Measurements from ENCODE around the gene PRKCB.
"Not testable (repeated sequence)": the region's sequence is repeated elsewhere in the genome, so short reads cannot be mapped to it uniquely, and the experiment has no call there.

Gene PRKCB

DNA sequence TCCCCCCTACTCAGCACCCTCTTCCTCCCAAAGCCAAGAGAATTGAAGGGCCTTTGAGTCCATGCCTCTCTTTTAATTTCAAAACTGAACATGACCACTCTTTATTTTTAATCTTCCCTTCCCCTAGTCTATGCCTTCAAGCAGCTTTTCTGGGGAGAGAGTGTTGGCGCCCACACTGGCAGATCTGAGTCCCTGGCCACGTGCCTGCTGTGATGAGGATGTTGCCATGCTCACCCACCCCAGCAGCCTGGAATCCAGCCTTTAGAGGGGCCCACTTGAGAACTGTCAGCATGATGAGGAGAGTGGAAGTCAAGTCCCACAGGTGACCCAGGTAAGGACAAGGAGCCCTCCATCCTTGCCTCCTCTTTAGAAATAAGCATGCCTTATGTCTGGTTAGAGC is 400.0 kb downstream of the PRKCB start:
- H3K4me1 ChIP-seq (ENCODE audit: control insufficient read depth in 1 of 2, insufficient read depth in 1 of 2, low read depth in 1 of 2, low read length in 1 of 2), result no peaks in the 10 kb centered on the region
- no peaks in the 10 kb centered on the region for H3K36me3 ChIP-seq
- no peak overlapping the region for H3K27ac ChIP-seq
- TF ChIP-seq, protein P1, sequence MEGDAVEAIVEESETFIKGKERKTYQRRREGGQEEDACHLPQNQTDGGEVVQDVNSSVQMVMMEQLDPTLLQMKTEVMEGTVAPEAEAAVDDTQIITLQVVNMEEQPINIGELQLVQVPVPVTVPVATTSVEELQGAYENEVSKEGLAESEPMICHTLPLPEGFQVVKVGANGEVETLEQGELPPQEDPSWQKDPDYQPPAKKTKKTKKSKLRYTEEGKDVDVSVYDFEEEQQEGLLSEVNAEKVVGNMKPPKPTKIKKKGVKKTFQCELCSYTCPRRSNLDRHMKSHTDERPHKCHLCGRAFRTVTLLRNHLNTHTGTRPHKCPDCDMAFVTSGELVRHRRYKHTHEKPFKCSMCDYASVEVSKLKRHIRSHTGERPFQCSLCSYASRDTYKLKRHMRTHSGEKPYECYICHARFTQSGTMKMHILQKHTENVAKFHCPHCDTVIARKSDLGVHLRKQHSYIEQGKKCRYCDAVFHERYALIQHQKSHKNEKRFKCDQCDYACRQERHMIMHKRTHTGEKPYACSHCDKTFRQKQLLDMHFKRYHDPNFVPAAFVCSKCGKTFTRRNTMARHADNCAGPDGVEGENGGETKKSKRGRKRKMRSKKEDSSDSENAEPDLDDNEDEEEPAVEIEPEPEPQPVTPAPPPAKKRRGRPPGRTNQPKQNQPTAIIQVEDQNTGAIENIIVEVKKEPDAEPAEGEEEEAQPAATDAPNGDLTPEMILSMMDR (IDR thresholded peaks at IDR 0.05), result no peak
- peaks cover 14% of the 10 kb centered on the region for H3K27me3 ChIP-seq
- H3K9me3 ChIP-seq, result no peaks in the 10 kb centered on the region
- H3K4me3 ChIP-seq (ENCODE audit: low read depth in 1 of 2, low read length in 1 of 2), result no peak overlapping the region

DNA sequence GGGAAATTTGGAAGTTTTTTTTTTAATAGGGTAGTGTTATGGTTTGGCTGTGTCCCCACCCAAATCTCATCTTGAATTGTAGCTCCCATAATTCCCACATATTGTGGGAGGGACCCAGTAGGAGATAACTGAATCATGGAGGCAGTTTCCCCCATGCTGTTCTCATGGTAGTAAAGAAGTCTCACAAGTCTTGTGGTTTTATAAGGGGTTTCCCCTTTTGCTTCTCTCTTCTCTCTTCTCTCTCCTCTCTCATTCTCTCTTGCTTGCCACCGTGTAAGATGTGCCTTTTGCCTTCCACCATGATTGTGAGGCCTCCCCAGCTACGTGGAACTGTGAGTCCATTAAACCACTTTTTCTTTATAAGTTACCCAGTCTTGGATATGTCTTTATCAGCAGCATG is 403.1 kb downstream of the PRKCB start:
- H3K27ac ChIP-seq, result not testable (repeated sequence)
- H3K27me3 ChIP-seq, result peaks cover 12% of the 10 kb centered on the region

DNA sequence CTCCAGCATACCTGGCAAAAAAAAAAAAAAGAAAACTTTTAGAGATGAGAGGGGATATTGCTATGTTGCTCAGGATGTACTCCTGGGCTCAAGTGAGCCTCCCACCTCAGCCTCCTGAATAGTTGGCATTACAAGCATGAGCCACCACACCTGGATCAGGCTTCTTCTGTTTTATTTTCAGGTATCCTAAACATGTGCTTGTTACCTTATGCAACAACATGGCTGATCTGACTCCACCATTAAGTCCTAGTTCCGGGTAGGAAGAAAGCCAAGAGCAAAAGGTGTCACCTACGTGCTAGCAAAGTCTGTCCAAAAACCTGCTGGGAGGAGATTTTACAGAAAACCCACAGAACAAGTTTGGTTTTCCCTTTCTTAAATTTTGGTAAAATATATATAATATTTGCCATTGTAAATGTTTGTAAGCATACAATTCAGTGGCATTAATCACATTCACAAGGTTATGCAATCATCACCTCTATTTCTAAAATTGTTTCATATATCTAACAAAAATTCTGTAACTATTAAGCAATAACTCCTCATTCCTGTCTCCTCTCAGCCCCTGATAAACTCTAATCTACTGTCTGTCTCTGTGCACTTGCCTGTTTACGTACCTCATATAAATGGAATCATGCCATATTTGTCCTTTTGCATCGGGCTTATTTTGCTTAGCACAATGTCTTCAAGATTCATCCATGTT is 411.3 kb downstream of the PRKCB start:
- no peaks in the 10 kb centered on the region for H3K4me1 ChIP-seq (ENCODE audit: control insufficient read depth in 1 of 2, insufficient read depth in 1 of 2, low read depth in 1 of 2, low read length in 1 of 2)
- TF ChIP-seq, protein P1 (IDR thresholded peaks at IDR 0.05), result no peak
- peaks cover 36% of the 10 kb centered on the region for H3K27me3 ChIP-seq
- H3K9me3 ChIP-seq, result no peaks in the 10 kb centered on the region
- no peak overlapping the region for H3K4me3 ChIP-seq (ENCODE audit: low read depth in 1 of 2, low read length in 1 of 2)
- H3K27ac ChIP-seq, result no peak overlapping the region
- H3K36me3 ChIP-seq, result no peaks in the 10 kb centered on the region

More for the DNA sequence above, 403.1 kb downstream of the PRKCB start:
- H3K36me3 ChIP-seq; H3K4me3 ChIP-seq (ENCODE audit: low read depth in 1 of 2, low read length in 1 of 2); H3K9me3 ChIP-seq; H3K4me1 ChIP-seq (ENCODE audit: control insufficient read depth in 1 of 2, insufficient read depth in 1 of 2, low read depth in 1 of 2, low read length in 1 of 2): not testable (repeated sequence)

DNA sequence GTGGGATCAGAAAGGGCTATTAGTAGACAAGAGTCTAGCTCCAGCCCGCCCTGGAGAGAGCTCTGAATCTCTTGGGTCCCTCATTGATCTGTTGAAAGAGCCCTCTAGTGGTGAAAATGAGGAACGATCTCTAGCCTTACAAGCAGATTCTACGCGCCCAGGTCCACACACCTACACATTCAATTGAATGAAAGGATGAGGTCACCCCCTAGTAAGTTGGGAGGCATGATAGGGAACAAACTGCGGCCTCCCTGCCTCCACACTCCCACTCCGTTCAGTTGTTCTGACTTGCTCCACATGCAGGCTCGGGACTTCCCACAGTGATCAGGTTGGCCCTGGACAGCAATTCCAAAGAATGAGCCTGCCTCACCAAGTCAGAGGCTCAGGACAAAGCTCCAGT is 417.4 kb downstream of the PRKCB start:
- TF ChIP-seq, protein P1 (IDR thresholded peaks at IDR 0.05), result peak; percentile 38
- Histone ChIP-seq H3K4me3 (ENCODE audit: low read depth in 1 of 2, low read length in 1 of 2) (no peak overlapping the region), H3K4me1 (ENCODE audit: control insufficient read depth in 1 of 2, insufficient read depth in 1 of 2, low read depth in 1 of 2, low read length in 1 of 2) (no peaks in the 10 kb centered on the region), H3K36me3 (no peaks in the 10 kb centered on the region), H3K27me3 (peaks cover 68% of the 10 kb centered on the region), H3K9me3 (no peaks in the 10 kb centered on the region), H3K27ac (no peak overlapping the region)

DNA sequence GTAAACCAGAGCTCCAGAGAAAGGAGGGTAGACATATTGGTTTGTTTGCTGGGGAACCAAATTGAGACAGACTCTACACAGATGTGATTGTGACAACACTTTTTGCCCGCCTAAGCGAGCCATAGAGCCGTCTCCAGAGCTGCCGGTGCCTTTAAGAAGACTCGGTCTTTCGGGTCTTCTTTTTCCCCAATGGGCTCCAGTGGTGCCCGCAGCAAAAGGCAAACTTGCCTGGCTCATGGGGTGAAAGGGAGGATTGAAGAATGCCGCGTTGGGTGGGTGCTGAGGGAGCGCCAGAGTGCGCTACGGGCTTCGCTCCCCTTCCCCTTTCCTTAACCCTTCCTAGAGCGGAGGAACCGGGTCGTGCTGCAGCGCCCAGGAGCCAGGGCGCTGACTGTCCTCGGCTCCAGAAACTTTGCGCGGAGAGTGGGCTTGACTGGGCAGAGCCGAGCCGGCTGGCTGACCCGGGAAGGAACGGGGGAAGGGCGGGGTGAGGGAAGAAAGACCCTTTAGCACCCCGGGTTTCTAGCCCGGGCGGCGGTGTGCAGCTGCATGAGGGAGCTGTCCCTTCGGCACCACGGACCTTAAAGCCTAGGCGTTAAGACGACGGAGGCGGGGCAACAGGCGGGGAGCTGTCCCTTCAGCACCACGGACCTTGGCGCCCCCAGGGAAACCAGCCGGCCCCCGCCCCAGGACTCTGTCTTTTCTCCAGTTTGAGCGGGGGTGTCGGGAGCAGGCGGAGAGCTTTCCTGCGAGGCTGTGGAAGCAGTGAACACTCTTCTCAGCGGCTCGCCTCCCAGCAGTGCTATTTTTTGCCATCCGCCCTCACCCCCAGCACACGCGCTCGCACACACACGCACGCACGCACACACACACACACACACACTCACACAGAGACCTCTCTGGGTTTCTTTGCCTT is 419.9 kb downstream of the PRKCB start, which contains the start of gene CACNG3:
Gene CACNG3, plus strand, starts transcription at position 880 of the 916 bp plus-strand sequence. CDS start 420 bp downstream, outside the sequence.
- TF ChIP-seq, protein P1 (IDR thresholded peaks at IDR 0.05), result no peak
- Histone ChIP-seq H3K9me3 (no peaks in the 10 kb centered on the region), H3K4me1 (ENCODE audit: control insufficient read depth in 1 of 2, insufficient read depth in 1 of 2, low read depth in 1 of 2, low read length in 1 of 2) (no peaks in the 10 kb centered on the region), H3K27ac (no peak within 1 kb of the TSS), H3K36me3 (no peaks in the 10 kb centered on the region), H3K4me3 (ENCODE audit: low read depth in 1 of 2, low read length in 1 of 2) (no peak within 1 kb of the TSS), H3K27me3 (peaks cover 83% of the 10 kb centered on the region)

DNA sequence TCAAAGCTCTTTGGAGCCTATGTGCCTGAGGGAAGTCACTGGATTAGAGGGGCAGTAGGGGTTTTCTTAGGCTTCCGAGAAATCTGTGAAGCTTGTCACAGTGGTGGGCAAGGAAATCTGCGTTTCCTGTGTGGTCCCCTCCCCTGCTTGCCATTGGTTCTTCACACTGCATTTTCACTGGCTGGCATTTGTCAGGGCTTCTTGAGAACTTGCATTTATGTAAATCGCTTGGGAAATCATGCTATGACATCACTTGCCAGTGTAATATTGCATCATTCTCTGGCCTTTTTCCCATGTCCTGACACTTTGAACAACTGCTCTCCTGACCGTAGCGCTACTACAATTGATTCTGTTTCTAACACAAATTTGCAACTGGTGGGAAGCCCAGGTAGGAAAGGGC is 422.2 kb downstream of the PRKCB start:
- no peak overlapping the region for H3K27ac ChIP-seq
- TF ChIP-seq, protein P1 (IDR thresholded peaks at IDR 0.05), result no peak
- no peaks in the 10 kb centered on the region for H3K36me3 ChIP-seq
- no peaks in the 10 kb centered on the region for H3K4me1 ChIP-seq (ENCODE audit: control insufficient read depth in 1 of 2, insufficient read depth in 1 of 2, low read depth in 1 of 2, low read length in 1 of 2)
- H3K9me3 ChIP-seq, result no peaks in the 10 kb centered on the region
- H3K27me3 ChIP-seq, result peaks cover 80% of the 10 kb centered on the region
- no peak overlapping the region for H3K4me3 ChIP-seq (ENCODE audit: low read depth in 1 of 2, low read length in 1 of 2)

Measured in neutrophil (primary cell).